Adrenal gland (tissue), 12 donors: ENCODE measurements around the gene UBE2E1. TPM values are rescaled to one million over a fixed set of nuclear protein-coding genes. Genes with fewer than 3 reads are reported as not detected.

Experiments used
- DNase-seq, 7 donors: peaks; one replicate each; pipeline ENCODE4 v3.0.0-alpha.2; 2019 to 2020
- H3K27ac ChIP-seq, 5 donors: fragments of 200-600 bp; sonication (generic) in 4 of 5; 1 replicate in 3 of 5; 2 replicates in 2 of 5; pipeline versions ENCODE4 v1.5.1 to v1.8.0; 2016 to 2020; ENCODE audit warnings: mild to moderate bottlenecking in 1 of 5
- H3K27me3 ChIP-seq: fragments of 200-600 bp; 2 replicates; pipeline ENCODE4 v1.8.0; 2021
- H3K36me3 ChIP-seq, 2 donors: fragments of 200-600 bp; replicated peaks in 1 of 2; 1 replicate in 1 of 2; 2 replicates in 1 of 2; pipeline versions ENCODE4 v1.5.1 to v1.8.0; 2018 to 2022
- H3K4me1 ChIP-seq, 2 donors: fragments of 200-600 bp; replicated peaks in 1 of 2; 1 replicate in 1 of 2; 2 replicates in 1 of 2; pipeline versions ENCODE4 v1.5.1 to v1.8.0; 2018 to 2021
- H3K4me3 ChIP-seq, 4 donors: fragments of 200-600 bp; sonication (generic) in 3 of 4; one replicate each; pipeline ENCODE4 v1.5.1; 2016 to 2018
- H3K9me3 ChIP-seq, 3 donors: fragments of 200-600 bp; sonication (generic) in 1 of 3; replicated peaks in 1 of 3; 1 replicate in 2 of 3; 2 replicates in 1 of 3; pipeline versions ENCODE4 v1.5.1 to v1.8.0; 2016 to 2021
- POLR2A ChIP-seq, 2 donors: fragments of 450-650 bp; IDR thresholded peaks; one replicate each; pipeline ENCODE4 v1.6.1; 2017; ENCODE audit warnings: antibody characterized with exemption in 2 of 2, mild to moderate bottlenecking in 2 of 2, moderate library complexity in 1 of 2
- WGBS, 4 donors: extraction: QIAGEN DNeasy Blood & Tissue Kit in 2 of 4; methylation state at CpG; one replicate each; pipeline versions ENCODE4 v1.1.5 to v1.1.7; 2013 to 2017; 5-methylcytosine and 5-hydroxymethylcytosine counted together
- intact Hi-C, 2 donors: fragments of 100-400 bp; cut with DNase I; formaldehyde crosslinking; loops; one replicate each; pipeline versions ENCODE4 v1.14.1 to v1.15.0; 2022 to 2023
- polyA plus RNA-seq, 3 donors: library from polyadenylated mRNA; stranded (reverse); fragments of 200-250 nt in 2 of 3; fragments of 350-450 nt in 1 of 3; fragmentation: Illumina TruSeq in 1 of 3; extraction: RNeasy Lipid Tissue Mini Kit (QIAGEN cat#74804) in 1 of 3; gene quantifications; one replicate each; pipeline ENCODE4 v1.2.3, GENCODE V29; 2013 to 2014
- total RNA-seq, 9 donors: library from RNA; depleted of rRNA in 4 of 9; stranded (reverse); fragments of >200 nt in 4 of 9; fragments of 120-200 nt in 1 of 9; fragmentation: NEBNext Ultra II Directional in 1 of 9; extraction: Animal tissue kit (Norgen Biotek cat#: 25700) in 1 of 9; gene quantifications; one replicate each; pipeline versions ENCODE4 v1.1.0 to v1.2.4, GENCODE V29; 2013 to 2023
- TF ChIP-seq, protein P1 (sequence below), 6 experiments: fragments of 450-650 bp in 4 of 6; fragments of 200-600 bp in 2 of 6; sonication (generic) in 1 of 6; IDR thresholded peaks; 1 replicate in 5 of 6; 2 replicates in 1 of 6; pipeline versions ENCODE4 v1.5.1 to v1.8.0; 2016 to 2021; ENCODE audit warnings: antibody characterized with exemption in 6 of 6, mild to moderate bottlenecking in 2 of 6, moderate library complexity in 1 of 6
- donor health status: healthy with polysubstance abuse.
- donor health status: Bipolar disorder and iron deficiency.
- donor health status: DM: yes; HTN: yes; CAD: no.
- donor health status: DM: no; HTN: no; CAD: no.
- donor health status: DM: no; HTN: no; CAD: no.
- donor health status: DM: yes; HTN: yes; CAD: no.

The UBE2E1 gene
- total and polyA plus RNA-seq, 12 donors = 19.4 to 80.5 (median 59.9) TPM

- Histone ChIP-seq H3K27ac (no peak overlapping the region), H3K9me3 (no peaks in the 10 kb centered on the region), H3K36me3 (no peaks in the 10 kb centered on the region), H3K4me3 (no peak overlapping the region), H3K27me3 (no peaks in the 10 kb centered on the region), H3K4me1 (peaks cover 22 to 32% of the 10 kb centered on the region in 2 donors)
- TF ChIP-seq, protein P1, sequence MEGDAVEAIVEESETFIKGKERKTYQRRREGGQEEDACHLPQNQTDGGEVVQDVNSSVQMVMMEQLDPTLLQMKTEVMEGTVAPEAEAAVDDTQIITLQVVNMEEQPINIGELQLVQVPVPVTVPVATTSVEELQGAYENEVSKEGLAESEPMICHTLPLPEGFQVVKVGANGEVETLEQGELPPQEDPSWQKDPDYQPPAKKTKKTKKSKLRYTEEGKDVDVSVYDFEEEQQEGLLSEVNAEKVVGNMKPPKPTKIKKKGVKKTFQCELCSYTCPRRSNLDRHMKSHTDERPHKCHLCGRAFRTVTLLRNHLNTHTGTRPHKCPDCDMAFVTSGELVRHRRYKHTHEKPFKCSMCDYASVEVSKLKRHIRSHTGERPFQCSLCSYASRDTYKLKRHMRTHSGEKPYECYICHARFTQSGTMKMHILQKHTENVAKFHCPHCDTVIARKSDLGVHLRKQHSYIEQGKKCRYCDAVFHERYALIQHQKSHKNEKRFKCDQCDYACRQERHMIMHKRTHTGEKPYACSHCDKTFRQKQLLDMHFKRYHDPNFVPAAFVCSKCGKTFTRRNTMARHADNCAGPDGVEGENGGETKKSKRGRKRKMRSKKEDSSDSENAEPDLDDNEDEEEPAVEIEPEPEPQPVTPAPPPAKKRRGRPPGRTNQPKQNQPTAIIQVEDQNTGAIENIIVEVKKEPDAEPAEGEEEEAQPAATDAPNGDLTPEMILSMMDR (IDR thresholded peaks at IDR 0.05) = no peak
- TF ChIP-seq POLR2A (IDR thresholded peaks at IDR 0.05) = no peak
- intact Hi-C loops = no loop called here
- DNase-seq = no peak
- WGBS, 4 donors = 45 to 70% (median 64%) methylated on average over 3 of the region's 3 CpGs
Observed at GRCh38 chr3:23856286-23856685, 50.5 kb downstream of the UBE2E1 start.

- H3K27ac ChIP-seq = peak overlapping the region in 3 of 5 donors; percentile 14 to 74 (median 37)
- H3K9me3 ChIP-seq = no peaks in the 10 kb centered on the region
- intact Hi-C loops = no loop called here
- DNase-seq = peak; percentile 34 to 75 (median 53)
- WGBS, 4 donors = 0 to 5% (median 1%) methylated on average over 1 of the region's 1 CpG
- no peak overlapping the region for H3K4me3 ChIP-seq
- H3K36me3 ChIP-seq = no peaks in the 10 kb centered on the region
- peaks cover 22 to 30% of the 10 kb centered on the region in 2 donors for H3K4me1 ChIP-seq
- TF ChIP-seq, protein P1 (IDR thresholded peaks at IDR 0.05) = no peak
- no peak for TF ChIP-seq POLR2A (IDR thresholded peaks at IDR 0.05)
- H3K27me3 ChIP-seq = no peaks in the 10 kb centered on the region
Observed at GRCh38 chr3:23859012-23859743, 53.4 kb downstream of the UBE2E1 start.

- Histone ChIP-seq H3K4me3 (no peak overlapping the region), H3K9me3 (no peaks in the 10 kb centered on the region), H3K36me3 (no peaks in the 10 kb centered on the region), H3K27ac (peak overlapping the region in 1 of 5 donors; percentile 13), H3K4me1 (peaks cover 28 to 37% of the 10 kb centered on the region in 2 donors), H3K27me3 (no peaks in the 10 kb centered on the region)
- no peak for DNase-seq
- 65 to 72% (median 69%) methylated on average over 7 of the region's 7 CpGs for WGBS, 4 donors
- TF ChIP-seq, protein P1 (IDR thresholded peaks at IDR 0.05) = no peak
- TF ChIP-seq POLR2A (IDR thresholded peaks at IDR 0.05) = no peak
- intact Hi-C loops = no loop called here
Observed at GRCh38 chr3:23859839-23860382, 54.2 kb downstream of the UBE2E1 start.

DNA sequence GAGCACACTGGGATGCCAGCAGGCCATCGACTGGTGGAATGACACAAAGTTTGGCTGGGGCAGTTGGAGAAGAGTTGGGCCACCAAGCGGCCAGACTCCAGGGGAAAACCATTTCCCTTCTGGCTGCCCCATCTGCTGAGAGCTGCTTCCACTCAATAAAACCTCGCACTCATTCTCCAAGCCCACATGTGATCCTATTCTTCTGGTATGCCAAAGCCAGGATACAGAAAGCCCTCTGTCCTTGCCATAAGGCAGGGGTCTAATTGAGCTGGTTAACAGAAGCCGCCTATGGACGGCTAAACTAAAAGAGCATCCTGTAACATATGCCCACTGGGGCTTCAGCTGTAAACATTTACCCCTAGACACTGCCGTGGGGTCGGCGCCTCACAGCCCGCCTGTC, 55.9 kb downstream of the UBE2E1 start:
- intact Hi-C loops = no loop called here
- peaks cover 40 to 54% of the 10 kb centered on the region in 2 donors for H3K4me1 ChIP-seq

More for the DNA sequence above, 55.9 kb downstream of the UBE2E1 start:
- Histone ChIP-seq H3K27me3 (no peaks in the 10 kb centered on the region), H3K9me3 (no peaks in the 10 kb centered on the region), H3K4me3 (no peak overlapping the region), H3K36me3 (no peaks in the 10 kb centered on the region), H3K27ac (no peak overlapping the region)
- TF ChIP-seq, protein P1 (IDR thresholded peaks at IDR 0.05) = no peak
- TF ChIP-seq POLR2A (IDR thresholded peaks at IDR 0.05) = no peak
- 90 to 98% (median 96%) methylated on average over 9 of the region's 9 CpGs for WGBS, 4 donors
- DNase-seq = no peak
